C1 segment of cervical spinal cord (tissue), 14 donors: Measurements from ENCODE around the gene ARHGEF1.
"Not testable (repeated sequence)": the region's sequence is repeated elsewhere in the genome, so short reads cannot be mapped to it uniquely, and the experiment has no call there.

Experiments
- DNase-seq, 14 donors: peaks; one replicate each; lab custom pipeline; 2025; lab: John Stamatoyannopoulos, UW

The ARHGEF1 gene

DNA sequence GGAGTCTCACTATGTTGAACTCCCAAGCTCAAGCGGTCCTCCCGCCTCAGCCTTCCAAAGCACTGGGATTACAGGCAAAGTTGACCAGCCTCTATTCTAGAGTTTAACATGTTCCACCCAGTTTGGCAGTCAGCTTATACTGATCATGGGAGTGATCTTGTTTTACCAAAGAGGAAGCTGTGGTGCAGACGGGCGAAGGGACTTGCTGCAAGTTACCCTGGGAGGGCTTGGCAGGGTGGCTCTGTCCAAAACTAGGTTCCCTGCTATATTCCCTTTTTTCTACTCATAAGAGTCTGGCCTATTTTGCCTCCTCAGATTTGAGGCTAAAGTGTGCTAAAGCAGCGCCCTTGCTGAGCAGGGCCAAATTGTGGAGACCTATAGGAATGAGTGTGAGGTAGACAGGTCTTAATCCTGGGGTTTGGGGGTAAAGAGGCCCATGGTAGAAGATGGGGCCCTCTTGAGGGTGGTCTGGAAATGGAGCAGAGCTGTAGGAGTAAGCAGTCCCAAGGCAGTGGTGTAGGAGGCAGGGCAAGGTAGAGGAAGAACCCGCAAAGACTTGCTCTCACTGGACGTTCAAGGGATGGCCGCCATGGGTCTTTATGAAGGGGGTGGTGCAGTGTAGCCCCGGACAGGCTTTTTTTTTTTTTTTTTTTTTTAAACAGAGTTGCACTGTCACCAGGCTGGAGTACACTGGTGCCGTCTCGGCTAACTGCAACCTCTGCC is 19.6 kb upstream of the ARHGEF1 start:
- DNase-seq, result peak in 1 of 14 donors; percentile 4

- DNase-seq, result no peak
Observed at GRCh38 chr19:41864374-41864773, 18.6 kb upstream of the ARHGEF1 start.

DNA sequence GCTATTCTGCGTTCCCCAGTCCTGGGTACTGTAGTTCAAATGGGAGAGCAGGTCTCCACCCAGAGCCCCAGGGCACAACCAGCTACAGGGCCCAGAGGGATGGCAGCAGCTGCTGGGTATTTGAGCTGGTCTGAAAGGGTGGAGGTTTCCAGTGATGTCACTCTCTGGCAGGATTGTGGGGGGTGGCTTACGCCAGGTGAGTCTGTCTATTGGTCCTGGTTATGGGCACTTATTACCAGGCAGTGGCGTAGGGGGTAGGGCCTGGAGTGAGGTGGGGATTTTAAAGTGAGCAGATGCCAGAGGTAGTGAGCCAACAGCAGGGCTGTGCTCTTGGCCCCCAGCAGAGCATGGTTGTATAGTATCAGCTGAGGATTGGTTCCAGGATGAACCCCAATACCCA is 16.7 kb upstream of the ARHGEF1 start:
- DNase-seq, result no peak

- no peak for DNase-seq
Observed at GRCh38 chr19:41868120-41868988, 14.6 kb upstream of the ARHGEF1 start.

- no peak for DNase-seq
Observed at GRCh38 chr19:41868989-41869300, 14.0 kb upstream of the ARHGEF1 start.

DNA sequence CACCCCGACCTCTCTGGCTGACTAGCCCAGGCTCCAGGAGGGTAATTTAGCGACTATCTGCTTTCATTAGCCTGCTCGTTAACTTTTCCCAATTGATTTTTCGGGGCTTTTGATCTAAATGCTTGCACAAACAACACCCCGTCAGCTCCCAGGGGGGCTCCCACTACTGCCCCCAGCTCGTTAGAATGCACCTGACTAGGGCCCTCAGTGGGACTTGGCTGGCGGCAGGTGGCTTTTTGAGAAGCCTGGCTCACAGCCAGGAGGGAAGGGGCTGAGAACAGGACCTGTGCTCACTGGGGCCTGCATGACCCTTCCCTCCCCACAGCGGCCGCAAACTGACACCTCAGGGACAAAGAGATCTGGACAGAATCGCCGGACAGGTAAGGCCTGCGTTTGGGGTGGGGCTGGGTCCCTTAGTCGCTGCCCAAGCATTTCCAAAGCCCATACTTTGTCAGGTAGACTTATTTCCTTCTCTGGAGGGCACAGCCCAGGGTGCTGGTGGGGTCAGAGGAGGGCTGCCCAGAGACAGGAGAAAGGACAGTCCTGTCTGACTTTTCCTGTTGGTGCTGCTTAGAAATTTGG is 13.5 kb upstream of the ARHGEF1 start:
- DNase-seq, result no peak

GRCh38 chr19:41870401-41870873 is 12.5 kb upstream of the ARHGEF1 start:
- DNase-seq, result peak in 1 of 14 donors; percentile 23

GRCh38 chr19:41871573-41872383 is 11.2 kb upstream of the ARHGEF1 start:
- DNase-seq, result peak in 6 of 14 donors; percentile 7 to 26 (median 12)

DNA sequence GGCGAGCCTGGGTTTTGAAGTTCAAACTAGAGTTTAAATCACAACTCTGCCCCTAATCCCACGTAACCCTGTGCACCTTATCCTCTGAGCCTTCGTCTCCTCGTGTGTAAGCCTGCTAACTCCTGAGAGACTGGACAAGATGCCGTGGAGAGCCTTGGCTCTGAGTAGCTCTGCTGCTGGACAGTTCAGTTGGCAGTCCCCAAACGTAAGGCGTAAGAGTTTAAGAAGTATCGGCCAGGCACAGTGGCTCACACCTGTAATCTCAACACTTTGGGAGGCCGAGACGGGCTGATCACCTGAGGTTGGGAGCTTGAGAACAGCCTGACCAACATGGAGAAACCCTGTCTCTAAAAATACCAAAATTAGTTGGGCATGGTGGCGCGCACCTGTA is 10.6 kb upstream of the ARHGEF1 start:
- no peak for DNase-seq

GRCh38 chr19:41872775-41873647 is 10.0 kb upstream of the ARHGEF1 start:
- DNase-seq, result peak in 9 of 14 donors; percentile 3 to 40 (median 10)

- DNase-seq, result not testable (repeated sequence)
Observed at GRCh38 chr19:41875973-41876372, 7.0 kb upstream of the ARHGEF1 start.

DNA sequence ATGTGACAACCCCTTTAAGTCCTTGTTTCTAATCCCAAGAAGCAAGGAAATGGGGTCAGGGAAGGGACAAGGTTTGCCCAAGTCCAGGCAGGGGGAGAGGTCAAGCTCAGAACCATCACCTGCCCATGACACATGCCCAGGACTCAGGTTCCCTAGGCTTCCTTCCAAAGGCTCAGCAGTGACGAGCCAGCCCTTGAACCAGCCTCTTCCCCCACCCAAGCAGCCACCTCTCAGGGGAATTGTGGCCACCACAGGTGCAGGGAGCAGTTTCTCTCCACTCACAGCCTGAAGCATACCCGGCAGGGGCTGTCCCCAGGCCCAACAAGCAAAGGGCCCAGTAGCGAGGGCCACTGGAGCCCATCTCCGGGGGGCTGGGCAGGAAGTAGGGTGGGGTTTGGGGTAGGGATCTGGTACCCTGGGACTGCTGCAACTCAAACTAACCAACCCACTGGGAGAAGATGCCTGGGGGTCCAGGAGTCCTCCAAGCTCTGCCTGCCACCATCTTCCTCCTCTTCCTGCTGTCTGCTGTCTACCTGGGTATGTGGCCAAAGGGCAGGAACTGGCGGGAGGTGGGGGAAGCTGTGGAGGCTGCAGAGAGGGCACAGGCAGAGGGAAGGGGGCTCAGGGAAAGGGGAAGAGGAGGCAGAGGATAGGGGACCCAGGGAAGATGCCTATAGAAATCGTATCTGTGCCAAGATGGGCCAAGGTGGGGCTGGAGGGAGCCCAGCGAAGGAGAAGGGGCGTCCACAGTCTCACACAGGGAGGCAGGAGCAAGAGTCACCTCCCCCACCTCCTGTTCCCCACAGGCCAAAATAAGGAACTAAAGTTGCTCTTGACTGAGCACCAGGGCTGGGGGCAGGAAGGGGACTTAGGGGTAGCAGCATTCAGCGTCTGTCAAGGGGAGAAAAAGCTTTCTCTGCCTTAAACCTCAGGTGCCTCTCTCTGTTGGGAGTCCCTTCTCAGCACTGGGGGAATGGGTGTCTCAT is 5.8 kb upstream of the ARHGEF1 start, which contains the start of gene CD79A:
Gene CD79A, plus strand, starts transcription at position 433 of the 986 bp plus-strand sequence. Its CDS starts 26 bp downstream, at position 459.
- peak in 2 of 14 donors; percentile 6 to 8 for DNase-seq

- DNase-seq, result no peak
Observed at GRCh38 chr19:41877916-41878905, 4.8 kb upstream of the ARHGEF1 start.

DNA sequence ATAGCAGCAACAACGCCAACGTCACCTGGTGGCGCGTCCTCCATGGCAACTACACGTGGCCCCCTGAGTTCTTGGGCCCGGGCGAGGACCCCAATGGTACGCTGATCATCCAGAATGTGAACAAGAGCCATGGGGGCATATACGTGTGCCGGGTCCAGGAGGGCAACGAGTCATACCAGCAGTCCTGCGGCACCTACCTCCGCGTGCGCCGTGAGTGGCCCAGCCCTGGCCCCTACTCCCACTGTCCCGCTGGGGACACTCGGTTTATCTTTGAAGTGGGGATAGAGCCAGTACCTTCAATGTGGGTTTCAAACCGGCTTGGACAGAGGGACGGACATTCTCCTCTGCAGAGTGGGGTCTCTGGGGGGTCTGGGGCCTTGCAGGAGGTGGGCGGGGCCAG is 3.9 kb upstream of the ARHGEF1 start:
- DNase-seq, result no peak

DNA sequence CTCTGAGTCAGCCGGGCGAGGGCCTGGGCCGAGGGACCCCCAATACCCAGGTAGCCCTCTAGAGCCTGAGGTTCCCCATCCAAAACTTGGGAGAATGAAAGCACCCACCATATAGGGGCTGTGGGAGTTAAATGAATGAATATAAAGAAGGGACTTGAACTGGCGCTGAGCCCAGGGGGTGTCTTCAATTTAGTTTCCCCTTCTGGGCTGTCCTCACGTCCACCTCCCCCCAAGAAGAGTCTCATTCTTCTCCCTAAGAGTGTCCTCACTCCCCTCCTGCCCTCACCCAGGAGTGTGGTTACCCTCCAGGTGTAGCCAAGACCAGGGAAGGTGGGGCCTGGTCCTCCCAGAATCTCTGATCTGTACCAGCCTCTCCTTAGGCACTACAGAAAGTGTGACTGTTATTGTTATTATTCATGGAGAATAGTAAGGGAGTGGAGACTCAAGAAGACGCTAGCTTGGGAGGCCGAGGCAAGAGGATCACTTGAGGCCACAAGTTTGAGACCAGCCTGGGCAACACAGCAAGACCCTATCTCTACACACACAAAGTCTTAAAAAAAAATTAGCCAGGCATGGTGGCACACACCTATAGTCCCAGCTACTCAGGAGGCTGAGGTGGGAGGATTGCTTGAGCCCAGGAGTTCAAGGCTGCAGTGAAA is 3.2 kb upstream of the ARHGEF1 start:
- DNase-seq, result no peak

GRCh38 chr19:41880329-41880708 is 2.7 kb upstream of the ARHGEF1 start:
- DNase-seq, result no peak

GRCh38 chr19:41883463-41883820 is 458 bp downstream of the ARHGEF1 start:
- DNase-seq, result no peak
